GM20431 (cell line): ENCODE results near the gene RPL5.
"Not testable (repeated sequence)": the region's sequence is repeated elsewhere in the genome, so short reads cannot be mapped to it uniquely, and the experiment has no call there.

Source experiments
- in situ Hi-C: fragments of 300-500 bp; cut with MseI, MboI; formaldehyde crosslinking; loops from one replicate; pipeline ENCODE4 v1.15.0; 2020; ENCODE audit warnings: low sequenced_read_pairs; ENCODE audit not compliant: unreplicated experiment

Gene RPL5

DNA sequence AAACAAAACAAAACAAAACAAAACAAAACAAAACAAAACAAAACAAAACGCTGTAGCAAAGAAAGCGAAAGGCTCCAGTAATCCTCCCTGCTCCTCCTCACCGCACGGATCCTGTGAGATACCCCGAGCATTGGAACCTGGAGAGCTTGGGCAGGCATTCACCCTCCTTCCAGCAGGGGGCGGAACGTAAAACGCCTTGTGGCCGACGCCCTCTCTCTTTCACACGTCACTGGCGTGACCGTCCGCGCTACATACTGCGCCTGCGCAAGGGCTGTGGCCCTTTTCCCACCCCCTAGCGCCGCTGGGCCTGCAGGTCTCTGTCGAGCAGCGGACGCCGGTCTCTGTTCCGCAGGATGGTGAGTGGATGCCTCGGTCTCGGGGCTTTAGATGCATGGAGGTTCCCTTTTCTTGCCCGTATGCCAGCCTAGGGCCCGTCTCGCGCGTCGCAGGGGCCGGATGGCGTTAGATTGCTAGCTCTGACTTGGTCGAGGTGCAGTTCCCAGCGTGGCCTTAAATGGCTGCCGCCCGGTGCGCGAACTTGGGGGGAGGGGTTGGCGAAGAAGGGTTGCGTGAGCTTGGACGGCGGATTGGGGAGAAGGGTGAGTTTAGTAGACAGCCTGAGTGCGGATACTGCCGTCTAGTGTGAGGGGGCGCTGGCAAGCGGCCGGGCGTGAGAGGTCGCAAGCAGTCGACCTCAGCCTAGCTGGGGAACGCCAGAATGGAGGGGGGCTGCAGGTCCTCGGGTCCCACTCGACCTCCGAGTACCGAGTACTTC, at the start of gene RPL5:
RPL5 (plus strand) TSS at position 279 of the 775 bp plus-strand sequence; CDS start at position 354, 75 bp downstream.
- in situ Hi-C loops, result no loop called here

GRCh38 chr1:92783550-92783949, 48.3 kb upstream of the RPL5 start:
- in situ Hi-C loops, result not testable (repeated sequence)

GRCh38 chr1:92784021-92784638, 47.7 kb upstream of the RPL5 start:
- in situ Hi-C loops, result no loop called here

GRCh38 chr1:92784639-92785500, 47.0 kb upstream of the RPL5 start, which contains the start of gene EVI5:
EVI5 (minus strand) TSS chr1:92785108; CDS start chr1:92736546, 48,562 bp downstream.
- in situ Hi-C loops, result no loop called here

DNA sequence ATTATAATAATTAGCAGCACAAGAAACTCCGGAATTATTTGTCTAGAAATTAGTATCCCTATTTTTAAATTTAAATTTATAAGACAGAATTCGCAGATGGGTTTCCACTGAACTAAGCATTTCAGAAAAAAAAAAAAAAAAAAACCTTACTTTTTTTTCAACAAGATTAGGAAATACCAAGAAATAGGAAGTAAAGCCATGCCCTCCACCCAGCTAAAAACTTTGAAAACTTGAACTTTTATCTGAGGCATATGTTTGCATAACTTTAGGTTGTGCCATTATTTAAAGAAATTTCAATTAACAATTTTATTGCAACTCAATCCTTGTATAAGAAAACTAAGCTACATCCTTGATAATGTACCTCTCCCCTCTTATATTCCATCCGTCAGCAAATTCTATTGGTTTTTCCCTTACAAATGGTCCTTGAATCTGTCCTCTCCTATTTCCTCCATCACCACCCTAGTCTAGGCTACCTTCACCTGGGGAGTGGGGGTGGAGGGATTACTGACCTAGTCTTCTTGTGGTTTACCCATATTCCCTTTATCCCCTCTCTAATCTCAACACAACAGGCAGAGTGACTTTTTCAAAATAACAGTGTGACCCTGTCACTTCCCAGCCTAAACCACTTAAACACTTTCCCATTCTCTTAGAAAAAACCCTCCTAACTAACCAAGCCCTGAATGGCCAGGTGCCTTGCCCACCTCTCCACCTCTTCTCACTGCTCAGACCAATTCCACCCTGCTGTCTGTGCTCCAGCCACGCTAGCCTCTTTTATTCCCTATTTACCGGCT, 45.5 kb upstream of the RPL5 start:
- in situ Hi-C loops, result no loop called here

DNA sequence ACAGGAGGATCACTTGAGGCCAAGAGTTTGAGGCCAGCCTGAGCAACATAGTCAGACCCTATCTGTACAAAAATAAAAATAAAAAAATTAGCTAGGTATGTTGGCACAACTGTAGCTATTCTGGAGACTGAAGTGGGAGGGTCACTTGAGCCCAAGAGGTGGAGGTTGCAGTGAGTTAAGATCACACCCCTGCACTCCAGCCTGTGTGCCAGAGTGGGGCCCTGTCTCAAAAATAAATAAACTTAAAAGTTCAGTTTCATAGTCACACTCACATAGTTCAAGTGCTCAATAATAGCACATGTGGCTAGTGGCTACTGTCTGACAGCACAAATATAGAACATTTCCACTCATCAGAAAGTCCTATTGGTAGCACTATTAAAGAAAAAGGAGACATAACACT, 41.8 kb upstream of the RPL5 start:
- in situ Hi-C loops, result no loop called here

DNA sequence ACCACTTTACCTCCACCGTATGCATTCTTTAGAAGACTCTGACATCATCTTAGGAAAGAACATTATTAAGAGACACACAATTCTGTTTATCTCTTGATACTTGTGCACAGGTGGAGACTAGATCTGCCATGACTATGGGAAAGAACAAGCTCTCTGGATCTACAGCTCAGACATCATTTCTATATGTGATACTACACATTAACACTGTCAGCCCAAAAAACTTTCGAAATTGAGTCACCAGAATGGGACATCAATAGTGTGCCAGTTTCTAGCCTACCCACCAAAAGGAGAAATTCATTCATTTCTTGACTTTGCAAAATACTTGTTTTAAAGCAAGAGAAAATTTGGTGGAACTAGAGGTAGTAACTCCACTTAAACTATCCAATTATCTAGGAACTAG, 41.0 kb upstream of the RPL5 start:
- in situ Hi-C loops, result no loop called here

DNA sequence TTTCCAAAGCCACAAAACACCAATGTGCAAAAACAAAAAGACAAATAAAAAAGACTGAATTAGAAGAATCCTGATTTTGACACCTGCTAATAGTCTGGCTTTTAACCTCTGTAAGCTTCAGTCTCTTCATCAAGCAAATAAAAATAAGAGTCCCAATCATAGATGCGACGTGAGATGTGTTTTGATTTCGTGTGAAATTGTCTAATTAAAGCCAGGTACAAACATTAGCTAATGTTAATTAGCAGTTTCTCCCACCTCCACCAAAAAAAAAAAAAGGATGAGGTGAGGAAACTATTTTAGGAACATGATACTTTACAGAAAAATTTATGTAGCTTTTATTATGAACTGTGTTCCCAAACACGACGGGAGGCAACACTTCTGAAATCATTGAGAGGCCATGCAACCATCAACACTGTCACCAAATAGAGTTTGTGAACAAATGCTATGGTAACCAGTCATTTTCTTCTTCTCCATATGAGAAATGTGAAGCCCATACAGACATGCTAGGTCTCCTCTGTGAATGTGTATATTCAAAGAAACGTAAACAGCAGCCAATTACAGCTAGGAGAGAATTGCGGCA, 40.3 kb upstream of the RPL5 start:
- in situ Hi-C loops, result no loop called here

GRCh38 chr1:92792340-92792782, 39.5 kb upstream of the RPL5 start:
- in situ Hi-C loops, result no loop called here

DNA sequence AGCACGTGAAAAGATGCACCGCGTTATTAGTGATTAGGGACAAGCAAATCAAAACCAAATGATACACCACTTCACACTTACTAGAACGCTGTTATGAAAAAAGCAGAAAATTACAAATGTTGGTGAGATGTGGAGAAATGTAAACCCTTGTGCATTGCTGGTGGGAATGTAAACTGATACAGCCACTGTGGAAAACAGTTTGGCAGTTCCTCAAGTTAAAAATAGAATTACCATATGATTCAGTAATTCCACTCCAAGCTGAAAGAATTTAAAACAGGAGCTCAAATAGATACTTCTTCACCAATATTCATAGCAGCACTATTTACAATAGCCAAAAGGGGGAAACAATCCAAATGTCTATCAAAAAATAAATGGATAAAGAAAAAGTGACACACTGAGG, 36.7 kb upstream of the RPL5 start:
- in situ Hi-C loops, result no loop called here

DNA sequence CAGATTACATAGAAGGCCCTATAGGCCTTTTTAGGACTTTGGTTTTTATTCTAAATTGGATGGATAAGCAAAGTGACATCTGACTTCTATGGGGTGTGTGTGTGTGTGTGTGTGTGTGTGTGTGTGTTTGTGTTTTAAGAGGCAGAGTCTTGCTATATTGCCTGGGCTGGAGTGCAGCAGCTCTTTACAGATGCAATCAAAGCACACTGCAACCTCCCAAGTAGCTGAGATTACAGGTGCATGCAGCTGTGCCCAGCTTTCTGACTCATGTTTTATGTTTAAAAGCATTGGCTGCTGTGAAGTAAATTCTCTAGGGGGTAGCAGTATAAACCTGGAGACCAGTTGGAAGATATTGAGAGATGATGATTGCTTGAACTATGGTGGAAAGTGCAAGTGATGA, 34.5 kb upstream of the RPL5 start:
- in situ Hi-C loops, result no loop called here

DNA sequence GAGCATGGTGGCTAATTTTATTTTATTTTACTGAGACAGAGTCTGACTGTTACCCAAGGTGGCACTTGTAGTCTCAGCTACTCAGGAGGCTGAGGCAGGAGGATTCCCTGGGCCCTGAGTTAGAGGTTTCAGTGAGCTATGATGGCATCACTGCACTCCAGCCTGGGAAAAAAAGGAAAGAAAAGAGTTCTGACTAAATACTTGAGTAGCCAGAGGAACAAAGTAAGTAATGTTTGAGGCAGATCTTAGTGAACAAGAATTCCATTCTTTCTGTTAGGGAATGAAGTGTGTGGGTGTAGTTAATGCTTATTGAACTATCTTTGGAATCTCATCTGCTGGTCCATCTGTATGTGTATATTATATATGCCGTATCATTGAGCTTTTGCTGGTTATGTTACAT, 33.9 kb upstream of the RPL5 start:
- in situ Hi-C loops, result no loop called here

DNA sequence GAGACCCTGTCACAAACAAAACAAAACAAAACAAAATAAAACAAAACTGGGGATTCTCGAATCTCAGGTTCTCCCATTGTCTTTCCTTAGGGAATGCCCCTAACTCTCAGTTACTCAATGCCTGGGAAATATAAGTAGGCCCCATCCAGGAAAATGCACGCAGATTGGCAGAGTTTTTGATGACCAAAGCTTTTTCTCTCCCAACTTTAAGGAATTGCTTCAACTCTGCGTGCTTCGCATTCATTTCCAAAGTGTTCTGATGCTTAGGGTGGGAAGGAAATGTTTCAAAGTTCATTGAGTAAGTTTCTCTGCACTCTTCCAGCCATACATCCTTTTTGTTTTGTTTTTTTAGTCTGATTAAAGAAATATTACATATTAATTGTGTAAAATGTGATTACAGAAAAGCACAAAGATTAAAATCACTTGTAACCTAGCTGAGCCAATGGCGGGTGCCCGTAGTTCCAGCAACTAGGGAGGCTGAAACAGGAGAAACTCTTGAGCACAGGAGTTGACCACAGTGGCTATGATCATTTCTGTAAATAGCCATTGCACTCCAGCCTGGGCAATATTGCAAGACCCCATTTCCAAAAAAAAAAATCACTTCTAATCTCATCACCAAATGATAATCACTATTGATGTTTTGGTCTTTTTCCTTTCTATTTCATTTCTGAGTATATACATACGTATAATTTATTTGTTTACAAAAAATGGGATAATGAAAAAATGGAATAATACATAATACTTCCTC, 28.5 kb upstream of the RPL5 start:
- in situ Hi-C loops, result no loop called here

- in situ Hi-C loops, result no loop called here
These were observed 27.1 kb upstream of the RPL5 start for GRCh38 chr1:92804721-92805201.

- in situ Hi-C loops, result no loop called here
These were observed 26.6 kb upstream of the RPL5 start for GRCh38 chr1:92805216-92805615.

- in situ Hi-C loops, result no loop called here
These were observed 23.5 kb upstream of the RPL5 start for GRCh38 chr1:92808381-92808780.

DNA sequence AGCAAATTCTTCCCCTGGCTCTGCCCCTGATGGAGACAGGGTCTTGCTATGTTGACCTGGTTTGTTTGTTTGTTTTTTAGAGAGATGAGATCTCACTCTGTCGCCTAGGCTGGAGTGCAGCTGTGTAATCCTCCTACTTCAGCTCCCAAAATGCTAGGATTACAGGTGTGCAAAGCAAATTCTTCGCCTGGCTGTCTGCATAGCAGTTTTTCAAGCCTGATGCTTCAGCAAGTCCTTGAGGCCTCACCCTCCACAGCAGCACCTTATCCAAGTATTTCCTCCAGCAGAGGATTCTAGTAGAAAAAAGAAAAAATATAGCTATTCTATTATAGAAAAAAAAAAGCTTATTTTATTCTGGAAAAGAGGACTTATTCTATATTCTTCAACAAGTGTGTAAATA, 15.1 kb upstream of the RPL5 start:
- in situ Hi-C loops, result no loop called here

DNA sequence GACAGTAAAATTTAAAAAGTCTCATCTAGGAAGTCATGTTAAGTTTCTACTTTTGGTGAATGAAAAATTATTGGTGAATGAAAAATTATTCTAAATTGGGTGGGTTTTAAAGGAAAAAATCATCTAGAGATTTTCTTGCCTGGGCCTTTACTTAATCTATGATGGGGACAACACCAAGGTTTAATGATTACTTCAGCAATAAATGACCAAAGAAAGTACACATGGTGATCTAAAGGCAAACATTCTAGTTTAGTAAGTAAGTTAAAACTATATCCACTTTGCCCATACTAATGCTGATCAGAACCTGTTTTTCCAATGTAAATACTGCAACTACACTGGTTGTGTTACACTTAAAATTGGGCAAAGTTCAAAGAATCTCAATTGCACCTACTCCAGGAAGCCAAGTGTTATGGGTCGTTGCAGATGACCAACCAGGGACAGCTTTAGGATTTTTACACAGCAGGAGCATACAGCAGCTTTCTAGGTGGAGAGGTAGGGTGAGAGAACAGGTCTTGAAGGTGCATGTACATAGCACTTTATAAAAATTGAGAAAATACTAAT, 14.6 kb upstream of the RPL5 start:
- in situ Hi-C loops, result no loop called here
